H1 (cell line): ENCODE data around the gene KCNAB2. TPM values are rescaled to one million over a fixed set of nuclear protein-coding genes. Genes with fewer than 3 reads are reported as not detected.

ENCODE experiments used
- polyA plus RNA-seq, 7 experiments: library from polyadenylated mRNA; depleted of rRNA in 3 of 7; stranded (reverse) in 5 of 7; unstranded in 2 of 7; fragments of >200 nt in 5 of 7; fragments of 200-250 nt in 2 of 7; gene quantifications; 1 replicate in 5 of 7; 2 replicates in 1 of 7; 4 replicates in 1 of 7; pipeline versions ENCODE4 v1.2.1 to v1.2.3, GENCODE V29; 2011 to 2013; ENCODE audit warnings: missing spikeins in 2 of 7, mixed read lengths in 2 of 7
- total RNA-seq: library from RNA; stranded (reverse); fragmentation: NEBNext Ultra II Directional; extraction: Animal tissue kit (Norgen Biotek cat#: 25700); gene quantifications from 2 replicates; pipeline ENCODE4 v1.2.1, GENCODE V29; 2021
- TF ChIP-seq, protein P1 (sequence below): fragments of 300-600 bp; sonication (generic); IDR thresholded peaks from 2 replicates; pipeline ENCODE4 v1.7.1; 2012; ENCODE audit warnings: low read length, moderate library complexity, mild to moderate bottlenecking, inconsistent platforms; ENCODE audit not compliant: insufficient replicate concordance

KCNAB2 gene
- total and polyA plus RNA-seq, 2 of the 8 experiments (the other 6 are each of a cell fraction or from before 2014, with no cell fraction given): 4.5 to 7.0 TPM

DNA sequence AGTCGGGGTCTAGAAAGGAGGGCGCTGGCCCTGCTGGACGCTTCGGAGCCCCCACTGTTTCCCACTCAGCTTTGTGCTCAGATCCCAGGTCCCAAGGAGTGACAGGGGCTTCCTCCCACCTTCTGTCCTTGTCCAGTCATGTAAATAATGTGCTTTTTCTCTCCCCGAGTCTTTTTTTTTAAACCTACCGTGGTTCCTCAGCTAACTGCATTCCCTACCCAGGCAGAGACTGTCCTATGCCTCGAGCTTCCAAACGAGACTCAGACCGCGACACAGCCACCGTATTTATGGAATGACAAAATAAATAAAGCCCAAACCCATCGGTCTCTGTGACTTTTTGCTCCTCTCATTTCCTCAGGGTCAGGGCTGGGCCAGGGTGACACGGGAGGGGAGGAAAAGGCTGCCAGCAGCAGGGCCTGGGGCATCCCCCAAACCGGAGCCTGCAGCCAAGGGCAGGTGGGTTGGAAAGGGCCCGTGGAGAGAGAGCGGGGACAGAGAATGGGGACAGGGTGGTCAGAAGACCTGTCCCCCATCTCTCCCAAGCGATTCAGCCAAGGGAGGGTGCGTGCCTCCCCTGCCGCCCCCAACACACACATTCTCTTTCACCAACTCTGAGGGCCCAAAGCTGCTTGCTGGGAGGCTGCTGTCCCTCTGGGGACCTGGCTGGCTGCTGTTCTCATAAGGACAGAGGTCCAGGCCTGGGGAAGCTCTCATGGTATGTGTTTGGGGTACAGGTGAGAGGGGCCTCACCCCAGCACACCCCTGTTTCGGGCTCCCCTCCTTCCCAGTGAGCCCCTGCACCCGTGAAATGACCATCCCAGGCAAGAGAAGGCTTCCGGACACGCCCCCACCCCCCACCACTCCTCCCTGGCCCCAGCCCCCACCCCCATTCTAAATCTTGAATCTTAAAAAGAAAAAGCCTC, 55.4 kb downstream of the KCNAB2 start (continued):
- TF ChIP-seq, protein P1, sequence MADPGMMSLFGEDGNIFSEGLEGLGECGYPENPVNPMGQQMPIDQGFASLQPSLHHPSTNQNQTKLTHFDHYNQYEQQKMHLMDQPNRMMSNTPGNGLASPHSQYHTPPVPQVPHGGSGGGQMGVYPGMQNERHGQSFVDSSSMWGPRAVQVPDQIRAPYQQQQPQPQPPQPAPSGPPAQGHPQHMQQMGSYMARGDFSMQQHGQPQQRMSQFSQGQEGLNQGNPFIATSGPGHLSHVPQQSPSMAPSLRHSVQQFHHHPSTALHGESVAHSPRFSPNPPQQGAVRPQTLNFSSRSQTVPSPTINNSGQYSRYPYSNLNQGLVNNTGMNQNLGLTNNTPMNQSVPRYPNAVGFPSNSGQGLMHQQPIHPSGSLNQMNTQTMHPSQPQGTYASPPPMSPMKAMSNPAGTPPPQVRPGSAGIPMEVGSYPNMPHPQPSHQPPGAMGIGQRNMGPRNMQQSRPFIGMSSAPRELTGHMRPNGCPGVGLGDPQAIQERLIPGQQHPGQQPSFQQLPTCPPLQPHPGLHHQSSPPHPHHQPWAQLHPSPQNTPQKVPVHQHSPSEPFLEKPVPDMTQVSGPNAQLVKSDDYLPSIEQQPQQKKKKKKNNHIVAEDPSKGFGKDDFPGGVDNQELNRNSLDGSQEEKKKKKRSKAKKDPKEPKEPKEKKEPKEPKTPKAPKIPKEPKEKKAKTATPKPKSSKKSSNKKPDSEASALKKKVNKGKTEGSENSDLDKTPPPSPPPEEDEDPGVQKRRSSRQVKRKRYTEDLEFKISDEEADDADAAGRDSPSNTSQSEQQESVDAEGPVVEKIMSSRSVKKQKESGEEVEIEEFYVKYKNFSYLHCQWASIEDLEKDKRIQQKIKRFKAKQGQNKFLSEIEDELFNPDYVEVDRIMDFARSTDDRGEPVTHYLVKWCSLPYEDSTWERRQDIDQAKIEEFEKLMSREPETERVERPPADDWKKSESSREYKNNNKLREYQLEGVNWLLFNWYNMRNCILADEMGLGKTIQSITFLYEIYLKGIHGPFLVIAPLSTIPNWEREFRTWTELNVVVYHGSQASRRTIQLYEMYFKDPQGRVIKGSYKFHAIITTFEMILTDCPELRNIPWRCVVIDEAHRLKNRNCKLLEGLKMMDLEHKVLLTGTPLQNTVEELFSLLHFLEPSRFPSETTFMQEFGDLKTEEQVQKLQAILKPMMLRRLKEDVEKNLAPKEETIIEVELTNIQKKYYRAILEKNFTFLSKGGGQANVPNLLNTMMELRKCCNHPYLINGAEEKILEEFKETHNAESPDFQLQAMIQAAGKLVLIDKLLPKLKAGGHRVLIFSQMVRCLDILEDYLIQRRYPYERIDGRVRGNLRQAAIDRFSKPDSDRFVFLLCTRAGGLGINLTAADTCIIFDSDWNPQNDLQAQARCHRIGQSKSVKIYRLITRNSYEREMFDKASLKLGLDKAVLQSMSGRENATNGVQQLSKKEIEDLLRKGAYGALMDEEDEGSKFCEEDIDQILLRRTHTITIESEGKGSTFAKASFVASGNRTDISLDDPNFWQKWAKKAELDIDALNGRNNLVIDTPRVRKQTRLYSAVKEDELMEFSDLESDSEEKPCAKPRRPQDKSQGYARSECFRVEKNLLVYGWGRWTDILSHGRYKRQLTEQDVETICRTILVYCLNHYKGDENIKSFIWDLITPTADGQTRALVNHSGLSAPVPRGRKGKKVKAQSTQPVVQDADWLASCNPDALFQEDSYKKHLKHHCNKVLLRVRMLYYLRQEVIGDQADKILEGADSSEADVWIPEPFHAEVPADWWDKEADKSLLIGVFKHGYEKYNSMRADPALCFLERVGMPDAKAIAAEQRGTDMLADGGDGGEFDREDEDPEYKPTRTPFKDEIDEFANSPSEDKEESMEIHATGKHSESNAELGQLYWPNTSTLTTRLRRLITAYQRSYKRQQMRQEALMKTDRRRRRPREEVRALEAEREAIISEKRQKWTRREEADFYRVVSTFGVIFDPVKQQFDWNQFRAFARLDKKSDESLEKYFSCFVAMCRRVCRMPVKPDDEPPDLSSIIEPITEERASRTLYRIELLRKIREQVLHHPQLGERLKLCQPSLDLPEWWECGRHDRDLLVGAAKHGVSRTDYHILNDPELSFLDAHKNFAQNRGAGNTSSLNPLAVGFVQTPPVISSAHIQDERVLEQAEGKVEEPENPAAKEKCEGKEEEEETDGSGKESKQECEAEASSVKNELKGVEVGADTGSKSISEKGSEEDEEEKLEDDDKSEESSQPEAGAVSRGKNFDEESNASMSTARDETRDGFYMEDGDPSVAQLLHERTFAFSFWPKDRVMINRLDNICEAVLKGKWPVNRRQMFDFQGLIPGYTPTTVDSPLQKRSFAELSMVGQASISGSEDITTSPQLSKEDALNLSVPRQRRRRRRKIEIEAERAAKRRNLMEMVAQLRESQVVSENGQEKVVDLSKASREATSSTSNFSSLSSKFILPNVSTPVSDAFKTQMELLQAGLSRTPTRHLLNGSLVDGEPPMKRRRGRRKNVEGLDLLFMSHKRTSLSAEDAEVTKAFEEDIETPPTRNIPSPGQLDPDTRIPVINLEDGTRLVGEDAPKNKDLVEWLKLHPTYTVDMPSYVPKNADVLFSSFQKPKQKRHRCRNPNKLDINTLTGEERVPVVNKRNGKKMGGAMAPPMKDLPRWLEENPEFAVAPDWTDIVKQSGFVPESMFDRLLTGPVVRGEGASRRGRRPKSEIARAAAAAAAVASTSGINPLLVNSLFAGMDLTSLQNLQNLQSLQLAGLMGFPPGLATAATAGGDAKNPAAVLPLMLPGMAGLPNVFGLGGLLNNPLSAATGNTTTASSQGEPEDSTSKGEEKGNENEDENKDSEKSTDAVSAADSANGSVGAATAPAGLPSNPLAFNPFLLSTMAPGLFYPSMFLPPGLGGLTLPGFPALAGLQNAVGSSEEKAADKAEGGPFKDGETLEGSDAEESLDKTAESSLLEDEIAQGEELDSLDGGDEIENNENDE: no peak
